Right lobe of liver (tissue), 6 donors: Measurements from ENCODE around the gene ZNF260. TPM values are rescaled to one million over a fixed set of nuclear protein-coding genes. Genes with fewer than 3 reads are reported as not detected.

Experiments
- ATAC-seq, 4 donors: fragments of 200-7000 bp; cut with Tn5 transposase; one replicate each; pipeline ENCODE4 v1.9.1; 2020; ENCODE audit warnings: mild to moderate bottlenecking in 4 of 4, moderate library complexity in 4 of 4
- DNase-seq, 3 donors: peaks; one replicate each; pipeline ENCODE4 v3.0.0-alpha.2; 2020
- H3K27ac ChIP-seq, 3 donors: fragments of 200-600 bp; one replicate each; pipeline ENCODE4 v1.8.0; 2022
- H3K27me3 ChIP-seq, 2 donors: fragments of 200-600 bp; one replicate each; pipeline ENCODE4 v1.8.0; 2022
- H3K36me3 ChIP-seq, 4 donors: fragments of 200-600 bp; sonication (generic) in 1 of 4; one replicate each; pipeline versions ENCODE4 v1.5.1 to v1.8.0; 2017 to 2022; ENCODE audit warnings: control low read depth in 1 of 4
- H3K4me1 ChIP-seq, 4 donors: fragments of 200-600 bp; sonication (generic) in 1 of 4; one replicate each; pipeline versions ENCODE4 v1.5.1 to v1.8.0; 2017 to 2022; ENCODE audit warnings: control low read depth in 1 of 4
- H3K4me3 ChIP-seq, 3 donors: fragments of 200-600 bp; one replicate each; pipeline ENCODE4 v1.8.0; 2022
- H3K9me3 ChIP-seq, 4 donors: fragments of 200-600 bp; sonication (generic) in 1 of 4; one replicate each; pipeline versions ENCODE4 v1.5.1 to v1.8.0; 2017 to 2022; ENCODE audit warnings: control low read depth in 1 of 4
- CTCF ChIP-seq, 4 donors: fragments of 200-600 bp in 3 of 4; fragments of 450-650 bp in 1 of 4; IDR thresholded peaks; one replicate each; pipeline versions ENCODE4 v1.5.1 to v1.8.0; 2016 to 2022; ENCODE audit warnings: antibody characterized with exemption in 4 of 4, mild to moderate bottlenecking in 2 of 4
- POLR2A ChIP-seq: fragments of 450-650 bp; IDR thresholded peaks from one replicate; pipeline ENCODE4 v1.6.1; 2017; ENCODE audit warnings: antibody characterized with exemption, mild to moderate bottlenecking
- WGBS: methylation state at CpG from one replicate; pipeline ENCODE4 v1.1.6; 2018; ENCODE audit warnings: low coverage, low lambda C conversion rate; ENCODE audit not compliant: insufficient coverage; ENCODE audit errors: missing lambda C conversion rate; 5-methylcytosine and 5-hydroxymethylcytosine counted together
- intact Hi-C, 2 donors: fragments of 100-400 bp; cut with DNase I; formaldehyde crosslinking; loops; one replicate each; pipeline versions ENCODE4 v1.11.2 to v1.14.1; 2022
- total RNA-seq, 6 experiments: library from RNA; depleted of rRNA in 2 of 6; stranded (reverse); fragments of >200 nt in 2 of 6; fragmentation: NEBNext Ultra II Directional in 3 of 6; extraction: Animal tissue kit (Norgen Biotek cat#: 25700) in 3 of 6; gene quantifications; one replicate each; pipeline versions ENCODE4 v1.1.0 to v1.2.4, GENCODE V29; 2016 to 2023
- donor health status: DM: no; HTN: yes; CAD: no.
- donor health status: DM: no; HTN: no; CAD: no.
- donor health status: DM: no; HTN: no; CAD: no.
- donor health status: DM: no; HTN: yes; CAD: no.
- donor health status: DM: no; HTN: yes; CAD: no.

ZNF260 gene
- total RNA-seq, 6 experiments from 2014 or later, result 2.8 to 5.2 (median 4.2) TPM

- TF ChIP-seq CTCF (IDR thresholded peaks at IDR 0.05), result no peak
- TF ChIP-seq POLR2A, result peak; percentile 83
- intact Hi-C loops, result no loop called here
- H3K4me3 ChIP-seq, result peak within 1 kb of the TSS; percentile 70 to 94 (median 81)
- H3K27me3 ChIP-seq, result no peaks in the 10 kb centered on the region
- WGBS, result 1% methylated on average over 54 of the region's 66 CpGs
- peaks cover 0 to 13% (median 3%) of the 10 kb centered on the region in 4 donors for H3K36me3 ChIP-seq
- DNase-seq, result peak; percentile 87 to 92 (median 92)
- H3K27ac ChIP-seq, result peak within 1 kb of the TSS; percentile 41 to 76 (median 63)
- peaks cover 0 to 14% (median 3%) of the 10 kb centered on the region in 4 donors for H3K4me1 ChIP-seq
- peaks cover 0 to 12% (median 0%) of the 10 kb centered on the region in 4 donors for H3K9me3 ChIP-seq
- peak; percentile 99 for ATAC-seq
These were observed 45.2 kb upstream of the ZNF260 start, which contains the start of gene ZNF529 for GRCh38 chr19:36573020-36573894. ZNF529 (minus strand) TSS chr19:36573292; CDS start chr19:36572346, 946 bp downstream.

- TF ChIP-seq POLR2A (no peak), CTCF (IDR thresholded peaks at IDR 0.05) (no peak)
- H3K27me3 ChIP-seq, result no peaks in the 10 kb centered on the region
- H3K9me3 ChIP-seq, result peaks cover 0 to 12% (median under 1%) of the 10 kb centered on the region in 4 donors
- intact Hi-C loops, result no loop called here
- H3K4me1 ChIP-seq, result peaks cover 0 to 14% (median 3%) of the 10 kb centered on the region in 4 donors
- under 1% methylated on average over 11 of the region's 11 CpGs for WGBS
- H3K36me3 ChIP-seq, result peaks cover 0 to 9% (median 2%) of the 10 kb centered on the region in 4 donors
- ATAC-seq (no peak), DNase-seq (no peak)
- peak overlapping the region; percentile 41 to 76 (median 63) for H3K27ac ChIP-seq
- peak overlapping the region; percentile 70 to 94 (median 81) for H3K4me3 ChIP-seq
These were observed 44.5 kb upstream of the ZNF260 start for GRCh38 chr19:36572593-36573019.

GRCh38 chr19:36564391-36564790 lies 36.3 kb upstream of the ZNF260 start:
- 100% methylated on average over 1 of the region's 1 CpG for WGBS
- DNase-seq (no peak), ATAC-seq (no peak)
- Histone ChIP-seq H3K9me3 (peaks cover 0 to 39% (median 17%) of the 10 kb centered on the region in 4 donors), H3K27me3 (no peaks in the 10 kb centered on the region), H3K36me3 (peaks cover 0 to 28% (median 2%) of the 10 kb centered on the region in 4 donors), H3K4me1 (no peaks in the 10 kb centered on the region), H3K4me3 (no peak overlapping the region), H3K27ac (no peak overlapping the region)
- TF ChIP-seq POLR2A, result no peak
- intact Hi-C loops, result no loop called here

- H3K4me3 ChIP-seq, result no peak overlapping the region
- ATAC-seq, result no peak
- H3K27ac ChIP-seq, result no peak overlapping the region
- peaks cover 0 to 52% (median 0%) of the 10 kb centered on the region in 4 donors for H3K36me3 ChIP-seq
- H3K27me3 ChIP-seq, result no peaks in the 10 kb centered on the region
- intact Hi-C loops, result no loop called here
- peaks cover 3 to 96% (median 57%) of the 10 kb centered on the region in 4 donors for H3K9me3 ChIP-seq
- WGBS, result 97% methylated on average over 5 of the region's 5 CpGs
- no peak for DNase-seq
- H3K4me1 ChIP-seq, result no peaks in the 10 kb centered on the region
- TF ChIP-seq POLR2A (no peak), CTCF (IDR thresholded peaks at IDR 0.05) (no peak)
These were observed 19.1 kb upstream of the ZNF260 start for GRCh38 chr19:36547001-36547732.
